ENCODE measurements around the gene PLXNA2. TPM values are rescaled to one million over a fixed set of nuclear protein-coding genes. Genes with fewer than 3 reads are reported as not detected.
A peak's percentile ranks its signal among the peaks of the same experiment; 100 is the strongest.

The PLXNA2 gene
- total RNA-seq, 1 experiment from 2014 or later, result 10.2 TPM

DNA sequence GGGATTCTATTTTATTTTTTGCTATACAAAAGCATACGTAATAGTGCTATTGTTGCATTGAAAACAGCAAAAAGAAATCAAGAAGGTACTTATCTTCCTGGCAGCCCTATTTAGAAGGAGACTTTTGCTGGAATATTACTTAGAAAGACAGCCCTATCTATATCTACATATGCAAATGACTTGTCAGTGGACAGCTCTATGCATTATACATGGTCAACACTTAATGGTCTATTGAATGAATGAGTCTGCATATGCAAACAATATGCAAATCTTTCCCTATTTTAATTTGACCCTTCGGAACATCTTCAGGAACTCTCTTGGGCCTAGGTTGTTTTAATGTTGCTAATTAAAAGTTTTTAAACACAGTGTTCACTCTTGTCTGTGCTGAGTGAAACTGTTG is 110.8 kb downstream of the PLXNA2 start:
- no peaks in the 10 kb centered on the region for H3K9me3 ChIP-seq (ENCODE audit: insufficient read depth, low read depth)
- no peaks in the 10 kb centered on the region for H3K79me2 ChIP-seq (ENCODE audit: low read depth)
- no peaks in the 10 kb centered on the region for H3K27me3 ChIP-seq (ENCODE audit: insufficient read depth, low read depth)
- no peak overlapping the region for H3K4me3 ChIP-seq
- POLR2A ChIA-PET (ENCODE audit: unreplicated experiment), result no interaction called here
- 0 out of 2 replicates have a peak overlapping the region, but pooled peaks have one; percentile 49 for H3K27ac ChIP-seq
- peaks cover 46% of the 10 kb centered on the region for H3K4me1 ChIP-seq (replicated peaks; ENCODE audit: insufficient read depth)
- no peak overlapping the region for H2AFZ ChIP-seq
- peaks cover 11% of the 10 kb centered on the region; the same call in 1 of the 2 replicates for H3F3A ChIP-seq (ENCODE audit: insufficient read depth, low read depth)
- no peaks in the 10 kb centered on the region for H4K20me1 ChIP-seq (ENCODE audit: insufficient read depth)
- no TSS peak for BruUV-seq (replicated peaks)
- no peaks in the 10 kb centered on the region for H3K36me3 ChIP-seq (ENCODE audit: low read depth)
- no peaks in the 10 kb centered on the region for H3K9me2 ChIP-seq (ENCODE audit: insufficient read depth)
- no peak overlapping the region for H3K4me2 ChIP-seq
- intact Hi-C loops (cut with micrococcal nuclease; ENCODE audit: unreplicated experiment), result loop anchor here (5.0 kb wide), 1 partner anchor 86 kb away; no protein-coding TSS in a partner anchor
- CTCF ChIA-PET, result interaction anchor here (1.5 kb wide), 1 partner anchor 111 kb away, joined by 12 read pairs; no protein-coding TSS in a partner anchor
- DNase-seq, result no peak
- no peak for TF ChIP-seq EZH2 (IDR thresholded peaks at IDR 0.05; ENCODE audit: low read depth)
- TF ChIP-seq, protein P1, sequence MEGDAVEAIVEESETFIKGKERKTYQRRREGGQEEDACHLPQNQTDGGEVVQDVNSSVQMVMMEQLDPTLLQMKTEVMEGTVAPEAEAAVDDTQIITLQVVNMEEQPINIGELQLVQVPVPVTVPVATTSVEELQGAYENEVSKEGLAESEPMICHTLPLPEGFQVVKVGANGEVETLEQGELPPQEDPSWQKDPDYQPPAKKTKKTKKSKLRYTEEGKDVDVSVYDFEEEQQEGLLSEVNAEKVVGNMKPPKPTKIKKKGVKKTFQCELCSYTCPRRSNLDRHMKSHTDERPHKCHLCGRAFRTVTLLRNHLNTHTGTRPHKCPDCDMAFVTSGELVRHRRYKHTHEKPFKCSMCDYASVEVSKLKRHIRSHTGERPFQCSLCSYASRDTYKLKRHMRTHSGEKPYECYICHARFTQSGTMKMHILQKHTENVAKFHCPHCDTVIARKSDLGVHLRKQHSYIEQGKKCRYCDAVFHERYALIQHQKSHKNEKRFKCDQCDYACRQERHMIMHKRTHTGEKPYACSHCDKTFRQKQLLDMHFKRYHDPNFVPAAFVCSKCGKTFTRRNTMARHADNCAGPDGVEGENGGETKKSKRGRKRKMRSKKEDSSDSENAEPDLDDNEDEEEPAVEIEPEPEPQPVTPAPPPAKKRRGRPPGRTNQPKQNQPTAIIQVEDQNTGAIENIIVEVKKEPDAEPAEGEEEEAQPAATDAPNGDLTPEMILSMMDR (conservative IDR thresholded peaks at IDR 0.05), result no peak

DNA sequence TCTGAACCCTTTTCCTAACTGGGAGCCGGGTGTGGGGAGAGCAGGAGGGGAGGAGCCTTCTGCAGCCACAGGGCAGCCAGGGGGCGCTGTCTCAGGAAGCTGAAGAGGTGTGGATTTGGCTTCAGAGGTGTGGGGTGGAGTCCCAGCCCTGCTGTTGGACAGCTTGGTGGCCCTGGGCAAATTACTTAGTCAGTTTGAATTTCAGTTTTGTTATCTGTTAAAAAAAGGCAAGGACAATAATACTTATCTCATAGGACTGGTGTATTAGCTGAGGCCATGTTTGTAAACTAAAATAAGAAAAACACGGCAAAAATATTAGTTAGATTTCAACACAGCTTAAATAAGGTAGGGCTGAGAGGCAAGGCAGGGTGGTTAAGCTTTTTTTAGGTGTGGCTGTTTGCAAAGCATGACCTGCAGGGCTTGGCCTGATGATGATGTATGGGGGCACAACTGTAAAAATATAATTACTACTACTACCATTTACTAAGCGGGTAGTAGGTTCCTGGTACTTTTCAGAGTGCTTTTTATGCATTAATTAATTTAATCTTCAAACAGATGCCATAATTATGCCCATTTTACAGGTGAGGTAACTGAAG is 111.8 kb downstream of the PLXNA2 start:
- ChIA-PET CTCF (interaction anchor here (0.6 to 1.7 kb wide), 11 partner anchors 18 to 169 kb away, joined by 3 to 16 read pairs (median 4); no protein-coding TSS in a partner anchor), POLR2A (ENCODE audit: unreplicated experiment) (interaction anchor here (0.9 kb wide), 1 partner anchor 112 kb away, joined by 4 read pairs; the partner anchor contains the start of gene PLXNA2)
- no peaks in the 10 kb centered on the region for H3K27me3 ChIP-seq (ENCODE audit: insufficient read depth, low read depth)
- peak overlapping the region; percentile 60 for H3K4me2 ChIP-seq
- no peaks in the 10 kb centered on the region for H3K9me2 ChIP-seq (ENCODE audit: insufficient read depth)
- no peaks in the 10 kb centered on the region for H3K79me2 ChIP-seq (ENCODE audit: low read depth)
- H3K9me3 ChIP-seq (ENCODE audit: insufficient read depth, low read depth), result no peaks in the 10 kb centered on the region
- intact Hi-C loops (cut with micrococcal nuclease; ENCODE audit: unreplicated experiment), result loop anchor here (1.0 to 5.0 kb wide), 7 partner anchors 22 to 112 kb away; partner anchors contain the start of gene PLXNA2
- H3K36me3 ChIP-seq (ENCODE audit: low read depth), result no peaks in the 10 kb centered on the region
- no peaks in the 10 kb centered on the region for H4K20me1 ChIP-seq (ENCODE audit: insufficient read depth)
- peaks cover 11% of the 10 kb centered on the region; the same call in 1 of the 2 replicates for H3F3A ChIP-seq (ENCODE audit: insufficient read depth, low read depth)
- no peak for TF ChIP-seq EZH2 (IDR thresholded peaks at IDR 0.05; ENCODE audit: low read depth)
- TF ChIP-seq, protein P1 (conservative IDR thresholded peaks at IDR 0.05), result peak; percentile 98
- H3K4me1 ChIP-seq (replicated peaks; ENCODE audit: insufficient read depth), result peaks cover 42% of the 10 kb centered on the region
- peak; percentile 75 to 90 for DNase-seq
- no peak overlapping the region for H2AFZ ChIP-seq
- no TSS peak for BruUV-seq (replicated peaks)
- peak overlapping the region; percentile 9; the same call in 1 of the 2 replicates for H3K4me3 ChIP-seq
- peak overlapping the region; percentile 49 for H3K27ac ChIP-seq

- POLR2A ChIA-PET (ENCODE audit: unreplicated experiment), result interaction anchor here (0.6 to 0.9 kb wide), 2 partner anchors 12 to 112 kb away, joined by 4 to 6 read pairs; partner anchors contain the start of gene PLXNA2
- Histone ChIP-seq H2AFZ (no peak overlapping the region), H3K4me2 (peak overlapping the region; percentile 60)
These were observed 112.4 kb downstream of the PLXNA2 start for GRCh38 chr1:208131621-208132286.

More at GRCh38 chr1:208131621-208132286, 112.4 kb downstream of the PLXNA2 start:
- no peak for DNase-seq
- Histone ChIP-seq H3K9me2 (ENCODE audit: insufficient read depth) (no peaks in the 10 kb centered on the region), H3K4me1 (replicated peaks; ENCODE audit: insufficient read depth) (peaks cover 35% of the 10 kb centered on the region), H3F3A (ENCODE audit: insufficient read depth, low read depth) (peaks cover 11% of the 10 kb centered on the region; the same call in 1 of the 2 replicates), H3K9me3 (ENCODE audit: insufficient read depth, low read depth) (no peaks in the 10 kb centered on the region), H3K79me2 (ENCODE audit: low read depth) (no peaks in the 10 kb centered on the region), H4K20me1 (ENCODE audit: insufficient read depth) (no peaks in the 10 kb centered on the region), H3K4me3 (no peak overlapping the region), H3K36me3 (ENCODE audit: low read depth) (no peaks in the 10 kb centered on the region), H3K27me3 (ENCODE audit: insufficient read depth, low read depth) (no peaks in the 10 kb centered on the region), H3K27ac (peak overlapping the region; percentile 49; the same call in 1 of the 2 replicates)
- no TSS peak for BruUV-seq (replicated peaks)
- no peak for TF ChIP-seq EZH2 (IDR thresholded peaks at IDR 0.05; ENCODE audit: low read depth)
- TF ChIP-seq, protein P1 (conservative IDR thresholded peaks at IDR 0.05), result no peak
- intact Hi-C loops (cut with micrococcal nuclease; ENCODE audit: unreplicated experiment), result loop anchor here (1.0 to 5.0 kb wide), 7 partner anchors 23 to 113 kb away; partner anchors contain the start of gene PLXNA2
- CTCF ChIA-PET, result interaction anchor here (0.5 to 1.7 kb wide), 13 partner anchors 12 to 168 kb away, joined by 3 to 16 read pairs (median 4); no protein-coding TSS in a partner anchor

All from PC-9 (cell line).